ENCODE data around the gene CORO6. TPM values are rescaled to one million over a fixed set of nuclear protein-coding genes. Genes with fewer than 3 reads are reported as not detected.

CORO6 gene
- total and polyA plus RNA-seq, 2 of the 13 experiments (the other 11 are each of a cell fraction or from before 2014, with no cell fraction given) = 0.42 to 0.82 TPM

DNA sequence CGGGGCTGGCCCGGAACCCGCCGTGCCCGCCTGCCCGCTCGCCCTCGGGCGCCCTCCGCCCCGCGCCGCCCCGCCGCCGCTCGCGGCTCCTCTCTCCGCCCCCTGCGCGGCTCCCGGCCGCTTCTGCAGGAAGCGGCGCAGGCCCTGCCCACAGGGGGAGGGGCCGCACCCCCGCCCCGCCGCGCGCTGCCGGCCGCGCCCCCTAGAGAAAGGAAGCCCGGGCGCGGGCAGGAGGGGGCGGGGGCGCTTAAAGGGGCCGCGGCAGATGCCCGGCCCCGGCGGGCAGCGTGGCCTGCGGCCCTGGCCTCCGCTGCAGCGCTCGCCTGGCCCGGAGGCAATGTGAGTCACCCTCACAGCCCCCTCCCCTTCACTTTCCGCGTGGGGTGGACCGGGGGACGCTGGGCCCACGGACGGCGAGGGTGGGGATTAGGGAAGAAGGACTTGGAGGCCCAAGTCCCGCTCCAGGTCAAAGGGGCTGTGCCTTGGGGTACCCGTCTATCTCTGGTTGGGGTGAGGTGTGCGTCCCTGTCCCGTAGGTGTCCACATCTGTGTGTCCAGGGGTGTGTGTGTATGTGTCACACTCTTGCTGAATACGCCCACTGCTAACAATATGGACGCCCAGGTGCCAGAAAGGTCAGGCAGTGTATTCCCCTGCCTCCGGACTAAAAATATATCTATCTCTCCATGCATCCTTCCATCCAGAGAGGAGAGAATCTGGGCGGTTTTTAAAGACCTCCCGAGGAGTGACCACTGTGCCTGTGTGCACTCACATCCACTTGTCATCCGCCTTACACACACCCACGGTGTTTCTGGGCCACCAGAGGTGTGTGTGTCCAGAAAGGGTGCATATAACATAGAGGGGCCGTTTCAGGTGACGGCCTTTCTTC, 32.9 kb downstream of the CORO6 start, which contains the start of gene GIT1:
Gene GIT1 (minus strand): TSS at position 125 of the 887 bp plus-strand sequence. CDS start 270 bp downstream, outside the sequence.
- intact Hi-C loops (cut with micrococcal nuclease; ENCODE audit: unreplicated experiment) (loop anchor here (2.0 to 10.0 kb wide), 2 partner anchors 15 to 215 kb away; no protein-coding TSS in a partner anchor), in situ Hi-C loops (cut with HindIII; ENCODE audit: extremely low pct_ligation_motif_present, low pct_unique_long_range_greater_than_20kb) (no loop called here)
- CTCF ChIA-PET (ENCODE audit: low intra/inter-chr PET ratio, low total read pairs) = interaction anchor here (2.7 kb wide), 1 partner anchor 220 kb away, joined by 10 read pairs; no protein-coding TSS in a partner anchor
- H3K79me2 ChIP-seq (ENCODE audit: insufficient read depth, low read length) = peaks cover 23% of the 10 kb centered on the region
- H3K9ac ChIP-seq (ENCODE audit: insufficient read depth, low read depth, low read length) = peak within 1 kb of the TSS; percentile 73
- H2AFZ ChIP-seq (ENCODE audit: low read length) = peak within 1 kb of the TSS; percentile 66
- peaks cover 1 to 9% of the 10 kb centered on the region in 2 experiments; a peak in 3 of 5 replicates for H3K27me3 ChIP-seq (ENCODE audit: control insufficient read depth in 1 of 2, insufficient read depth in 2 of 2, low read length in 2 of 2)
- no TSS peak for BruUV-seq (replicated peaks)
- H3K4me1 ChIP-seq (ENCODE audit: insufficient read depth, low read length) = peaks cover 58% of the 10 kb centered on the region
- peak within 1 kb of the TSS; percentile 93 for H3K4me2 ChIP-seq (ENCODE audit: low read depth, low read length)
- peaks cover 14% of the 10 kb centered on the region; the same call in 1 of the 2 replicates for H4K20me1 ChIP-seq (ENCODE audit: insufficient read depth, low read length)
- WGBS (ENCODE audit: low lambda C conversion rate) = 8% methylated on average over 5 of the region's 70 CpGs
- H3K27ac ChIP-seq (ENCODE audit: extremely low read length, insufficient read depth, low read length) = peak within 1 kb of the TSS; percentile 62
- POLR2A ChIA-PET = no interaction called here
- ATAC-seq (peak; percentile 49), FAIRE-seq (no peak), DNase-seq (ENCODE audit: low spot score) (peak; percentile 70)
- H3K36me3 ChIP-seq (replicated peaks in 1 of 2; ENCODE audit: control insufficient read depth in 1 of 2, insufficient read depth in 2 of 2, low read length in 2 of 2) = no peaks in the 10 kb centered on the region
- H3K9me3 ChIP-seq (ENCODE audit: low read length) = no peaks in the 10 kb centered on the region
- peak within 1 kb of the TSS; percentile 70 to 98 (median 91) for H3K4me3 ChIP-seq (replicated peaks in 1 of 3; ENCODE audit: insufficient read depth in 1 of 3, low read depth in 2 of 3, low read length in 3 of 3)
- TF ChIP-seq CREB1 (IDR thresholded peaks at IDR 0.05) (no peak), CREB1 (CRISPR knock-in tag; IDR thresholded peaks at IDR 0.05) (no peak), ZNF20 (CRISPR knock-in tag; IDR thresholded peaks at IDR 0.05) (no peak), MBD4 (IDR thresholded peaks at IDR 0.05; ENCODE audit: borderline replicate concordance, low read length) (no peak), EHMT2 (IDR thresholded peaks at IDR 0.05; ENCODE audit: borderline replicate concordance, low read depth, low read length) (no peak), JUN (CRISPR knock-in tag; IDR thresholded peaks at IDR 0.05) (no peak), RBM39 (IDR thresholded peaks at IDR 0.05; ENCODE audit: low read depth, low read length, poor library complexity, severe bottlenecking) (no peak), NFIC (IDR thresholded peaks at IDR 0.05; ENCODE audit: low read length) (no peak), ZFP36L1 (CRISPR knock-in tag; IDR thresholded peaks at IDR 0.05) (no peak), HNRNPUL1 (IDR thresholded peaks at IDR 0.05; ENCODE audit: low read depth, low read length) (no peak), ZNF883 (CRISPR knock-in tag; IDR thresholded peaks at IDR 0.05; ENCODE audit: not compliant biosample characterization) (no peak), ZNF652 (CRISPR knock-in tag; IDR thresholded peaks at IDR 0.05; ENCODE audit: borderline replicate concordance, low read depth) (no peak), MTF1 (CRISPR knock-in tag; IDR thresholded peaks at IDR 0.05) (no peak), ZNF619 (CRISPR knock-in tag; IDR thresholded peaks at IDR 0.05) (no peak), RELA (CRISPR knock-in tag; IDR thresholded peaks at IDR 0.05) (no peak), SMYD3 (CRISPR knock-in tag; IDR thresholded peaks at IDR 0.05) (no peak), ZMAT3 (CRISPR knock-in tag; conservative IDR thresholded peaks at IDR 0.05) (no peak), BHLHE40 (IDR thresholded peaks at IDR 0.05; ENCODE audit: low read length) (no peak), CBFB (CRISPR knock-in tag; IDR thresholded peaks at IDR 0.05) (no peak), ZSCAN25 (CRISPR knock-in tag; IDR thresholded peaks at IDR 0.05) (peak; percentile 27; the same call in 1 of the 2 replicates), ZNF563 (CRISPR knock-in tag; IDR thresholded peaks at IDR 0.05) (no peak), RAD51 (IDR thresholded peaks at IDR 0.05; ENCODE audit: borderline replicate concordance) (no peak), JUNB (CRISPR knock-in tag; IDR thresholded peaks at IDR 0.05; ENCODE audit: borderline replicate concordance) (no peak), ZMYM2 (CRISPR knock-in tag; IDR thresholded peaks at IDR 0.05) (no peak), ZSCAN21 (CRISPR knock-in tag; IDR thresholded peaks at IDR 0.05; ENCODE audit: borderline replicate concordance) (peak; percentile 35; the same call in 1 of the 2 replicates)
- TF ChIP-seq, protein P1, sequence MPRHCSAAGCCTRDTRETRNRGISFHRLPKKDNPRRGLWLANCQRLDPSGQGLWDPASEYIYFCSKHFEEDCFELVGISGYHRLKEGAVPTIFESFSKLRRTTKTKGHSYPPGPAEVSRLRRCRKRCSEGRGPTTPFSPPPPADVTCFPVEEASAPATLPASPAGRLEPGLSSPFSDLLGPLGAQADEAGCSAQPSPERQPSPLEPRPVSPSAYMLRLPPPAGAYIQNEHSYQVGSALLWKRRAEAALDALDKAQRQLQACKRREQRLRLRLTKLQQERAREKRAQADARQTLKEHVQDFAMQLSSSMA (CRISPR knock-in tag; IDR thresholded peaks at IDR 0.05) = no peak
- TF ChIP-seq, protein P2, sequence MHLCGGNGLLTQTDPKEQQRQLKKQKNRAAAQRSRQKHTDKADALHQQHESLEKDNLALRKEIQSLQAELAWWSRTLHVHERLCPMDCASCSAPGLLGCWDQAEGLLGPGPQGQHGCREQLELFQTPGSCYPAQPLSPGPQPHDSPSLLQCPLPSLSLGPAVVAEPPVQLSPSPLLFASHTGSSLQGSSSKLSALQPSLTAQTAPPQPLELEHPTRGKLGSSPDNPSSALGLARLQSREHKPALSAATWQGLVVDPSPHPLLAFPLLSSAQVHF (CRISPR knock-in tag; IDR thresholded peaks at IDR 0.05) = no peak
